ENCODE data around the gene ALPL. TPM values are rescaled to one million over a fixed set of nuclear protein-coding genes. Genes with fewer than 3 reads are reported as not detected.

ALPL gene
- polyA plus RNA-seq, 1 donor from 2014 or later: 0.42 TPM

DNA sequence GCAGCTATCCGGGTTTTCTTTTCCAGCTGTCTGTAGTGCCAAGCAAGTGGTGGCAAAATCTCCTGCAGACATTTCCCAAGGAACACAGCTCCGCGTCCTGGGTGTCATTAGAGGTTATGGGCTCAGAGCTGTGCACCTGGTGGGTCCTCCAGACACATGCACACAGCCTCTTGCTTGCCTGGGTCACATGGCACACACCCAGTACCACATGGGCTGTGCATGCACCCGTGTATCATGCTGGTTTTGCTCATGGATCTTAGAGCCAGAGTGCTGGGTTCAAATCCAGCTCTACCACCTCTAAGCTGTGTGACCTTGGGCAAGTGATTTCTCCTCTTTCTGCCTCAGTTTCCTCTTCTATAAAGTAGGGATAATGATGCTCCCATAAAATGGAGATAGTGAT, 61.7 kb downstream of the ALPL start:
- Histone ChIP-seq H3K9ac (ENCODE audit: low read length) (no peak overlapping the region), H3K27me3 (ENCODE audit: insufficient read depth, low read depth, low read length) (no peaks in the 10 kb centered on the region), H3K9me3 (ENCODE audit: low read length) (no peaks in the 10 kb centered on the region), H3K27ac (ENCODE audit: low read length) (no peak overlapping the region), H3K79me2 (replicated peaks; ENCODE audit: insufficient read depth, low read length) (no peaks in the 10 kb centered on the region), H3K4me3 (ENCODE audit: low read length) (no peak overlapping the region), H2AFZ (ENCODE audit: low read depth, low read length) (no peak overlapping the region), H3F3A (ENCODE audit: insufficient read depth, low read length, poor library complexity, severe bottlenecking) (no peaks in the 10 kb centered on the region), H3K4me2 (ENCODE audit: low read length) (no peak overlapping the region), H4K20me1 (ENCODE audit: insufficient read depth) (no peaks in the 10 kb centered on the region), H3K9me2 (ENCODE audit: insufficient read depth, low read length) (no peaks in the 10 kb centered on the region), H3K36me3 (ENCODE audit: insufficient read depth, low read length) (no peaks in the 10 kb centered on the region)
- TF ChIP-seq POLR2AphosphoS5 (IDR thresholded peaks at IDR 0.05): no peak
- TF ChIP-seq REST (IDR thresholded peaks at IDR 0.05; ENCODE audit: borderline replicate concordance): no peak
- no peak for TF ChIP-seq TAF1 (IDR thresholded peaks at IDR 0.05; ENCODE audit: low read depth)
- TF ChIP-seq RAD21 (conservative IDR thresholded peaks at IDR 0.05): no peak
- no peak for TF ChIP-seq EP300 (conservative IDR thresholded peaks at IDR 0.05; ENCODE audit: poor library complexity, severe bottlenecking)
- TF ChIP-seq MXI1 (conservative IDR thresholded peaks at IDR 0.05; ENCODE audit: poor library complexity, severe bottlenecking): no peak
- TF ChIP-seq SMC3 (conservative IDR thresholded peaks at IDR 0.05; ENCODE audit: poor library complexity): no peak
- no peak for TF ChIP-seq EZH2 (IDR thresholded peaks at IDR 0.05; ENCODE audit: borderline replicate concordance, insufficient read depth, low read length, poor library complexity, severe bottlenecking)
- TF ChIP-seq, protein P1, sequence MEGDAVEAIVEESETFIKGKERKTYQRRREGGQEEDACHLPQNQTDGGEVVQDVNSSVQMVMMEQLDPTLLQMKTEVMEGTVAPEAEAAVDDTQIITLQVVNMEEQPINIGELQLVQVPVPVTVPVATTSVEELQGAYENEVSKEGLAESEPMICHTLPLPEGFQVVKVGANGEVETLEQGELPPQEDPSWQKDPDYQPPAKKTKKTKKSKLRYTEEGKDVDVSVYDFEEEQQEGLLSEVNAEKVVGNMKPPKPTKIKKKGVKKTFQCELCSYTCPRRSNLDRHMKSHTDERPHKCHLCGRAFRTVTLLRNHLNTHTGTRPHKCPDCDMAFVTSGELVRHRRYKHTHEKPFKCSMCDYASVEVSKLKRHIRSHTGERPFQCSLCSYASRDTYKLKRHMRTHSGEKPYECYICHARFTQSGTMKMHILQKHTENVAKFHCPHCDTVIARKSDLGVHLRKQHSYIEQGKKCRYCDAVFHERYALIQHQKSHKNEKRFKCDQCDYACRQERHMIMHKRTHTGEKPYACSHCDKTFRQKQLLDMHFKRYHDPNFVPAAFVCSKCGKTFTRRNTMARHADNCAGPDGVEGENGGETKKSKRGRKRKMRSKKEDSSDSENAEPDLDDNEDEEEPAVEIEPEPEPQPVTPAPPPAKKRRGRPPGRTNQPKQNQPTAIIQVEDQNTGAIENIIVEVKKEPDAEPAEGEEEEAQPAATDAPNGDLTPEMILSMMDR (IDR thresholded peaks at IDR 0.05; ENCODE audit: poor library complexity, severe bottlenecking): no peak

DNA sequence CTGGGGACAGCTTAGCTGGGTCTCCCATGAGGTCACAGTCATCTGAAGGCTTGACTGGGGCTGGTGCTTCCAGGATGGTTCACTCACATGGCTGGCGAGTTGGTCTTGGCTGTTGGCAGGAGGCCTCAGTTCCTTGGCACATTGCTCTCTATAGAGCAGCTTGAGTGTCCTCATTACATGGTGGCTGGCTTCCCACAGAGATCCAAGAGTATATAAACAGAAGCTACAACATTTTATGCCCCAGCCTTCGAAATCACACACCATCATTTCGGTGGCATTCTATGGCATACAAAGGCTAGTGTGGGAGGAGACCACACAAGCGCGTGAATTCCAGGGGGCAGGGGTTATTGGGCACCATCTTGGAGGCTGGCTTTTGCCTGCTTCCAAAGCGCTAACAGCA, 63.0 kb downstream of the ALPL start:
- Histone ChIP-seq H3K9ac (ENCODE audit: low read length) (no peak overlapping the region), H3K4me3 (ENCODE audit: low read length) (no peak overlapping the region), H2AFZ (ENCODE audit: low read depth, low read length) (no peak overlapping the region), H3K79me2 (replicated peaks; ENCODE audit: insufficient read depth, low read length) (no peaks in the 10 kb centered on the region), H3K9me2 (ENCODE audit: insufficient read depth, low read length) (no peaks in the 10 kb centered on the region), H3K27me3 (ENCODE audit: insufficient read depth, low read depth, low read length) (no peaks in the 10 kb centered on the region), H4K20me1 (ENCODE audit: insufficient read depth) (no peaks in the 10 kb centered on the region), H3K9me3 (ENCODE audit: low read length) (no peaks in the 10 kb centered on the region), H3F3A (ENCODE audit: insufficient read depth, low read length, poor library complexity, severe bottlenecking) (no peaks in the 10 kb centered on the region), H3K27ac (ENCODE audit: low read length) (no peak overlapping the region), H3K4me2 (ENCODE audit: low read length) (no peak overlapping the region), H3K36me3 (ENCODE audit: insufficient read depth, low read length) (no peaks in the 10 kb centered on the region)
- TF ChIP-seq EP300 (conservative IDR thresholded peaks at IDR 0.05; ENCODE audit: poor library complexity, severe bottlenecking) (no peak), MXI1 (conservative IDR thresholded peaks at IDR 0.05; ENCODE audit: poor library complexity, severe bottlenecking) (no peak), REST (IDR thresholded peaks at IDR 0.05; ENCODE audit: borderline replicate concordance) (no peak), EZH2 (IDR thresholded peaks at IDR 0.05; ENCODE audit: borderline replicate concordance, insufficient read depth, low read length, poor library complexity, severe bottlenecking) (no peak), RAD21 (conservative IDR thresholded peaks at IDR 0.05) (no peak), POLR2AphosphoS5 (IDR thresholded peaks at IDR 0.05) (no peak), SMC3 (conservative IDR thresholded peaks at IDR 0.05; ENCODE audit: poor library complexity) (no peak), TAF1 (IDR thresholded peaks at IDR 0.05; ENCODE audit: low read depth) (no peak)
- TF ChIP-seq, protein P1 (IDR thresholded peaks at IDR 0.05; ENCODE audit: poor library complexity, severe bottlenecking): no peak

All from neural cell (in vitro differentiated cells).